AG04450 (cell line): ENCODE results near the gene NUDT13. TPM values are rescaled to one million over a fixed set of nuclear protein-coding genes. Genes with fewer than 3 reads are reported as not detected.

Experiments
- CTCF ChIA-PET: fragments of 300-600, 350-600 bp; formaldehyde crosslinking; extraction: SDS; loops from one replicate; lab custom pipeline; 2022; ENCODE audit warnings: antibody characterized with exemption, inconsistent platforms; lab: Charles Lee
- POLR2A ChIA-PET: fragments of 350-600 bp; formaldehyde crosslinking; extraction: SDS; loops from one replicate; lab custom pipeline; 2021; ENCODE audit warnings: antibody characterized with exemption, inconsistent platforms; lab: Yijun Ruan, JAX
- DNase-seq: peaks from one replicate; pipeline ENCODE4 v3.0.0-alpha.2; 2011; ENCODE audit warnings: low read depth, low spot score
- H3K27ac ChIP-seq: one replicate; pipeline ENCODE4 v1.5.1; 2012; ENCODE audit warnings: low read depth, low read length, control low read depth
- H3K27me3 ChIP-seq: one replicate; pipeline ENCODE4 v1.6.0; 2012; ENCODE audit warnings: low read length; ENCODE audit not compliant: control insufficient read depth, insufficient read depth
- H3K4me3 ChIP-seq: 2 replicates; pipeline ENCODE4 v1.5.1; 2011; ENCODE audit warnings: mild to moderate bottlenecking, low read depth, low read length, control low read depth
- H3K9me3 ChIP-seq: 2 replicates; pipeline ENCODE4 v1.5.1; 2012; ENCODE audit warnings: low read length; ENCODE audit not compliant: control insufficient read depth, insufficient read depth
- polyA plus RNA-seq: library from polyadenylated mRNA; depleted of rRNA; stranded (reverse); fragments of >200 nt; gene quantifications from 2 replicates; pipeline ENCODE4 v1.2.3, GENCODE V29; 2011
- TF ChIP-seq, protein P1 (sequence below): IDR thresholded peaks from 2 replicates; pipeline ENCODE4 v1.5.1; 2011; ENCODE audit warnings: low read depth, low read length, control low read depth, inconsistent platforms

NUDT13 gene
- polyA plus RNA-seq, 1 experiment: 1.4 TPM

DNA sequence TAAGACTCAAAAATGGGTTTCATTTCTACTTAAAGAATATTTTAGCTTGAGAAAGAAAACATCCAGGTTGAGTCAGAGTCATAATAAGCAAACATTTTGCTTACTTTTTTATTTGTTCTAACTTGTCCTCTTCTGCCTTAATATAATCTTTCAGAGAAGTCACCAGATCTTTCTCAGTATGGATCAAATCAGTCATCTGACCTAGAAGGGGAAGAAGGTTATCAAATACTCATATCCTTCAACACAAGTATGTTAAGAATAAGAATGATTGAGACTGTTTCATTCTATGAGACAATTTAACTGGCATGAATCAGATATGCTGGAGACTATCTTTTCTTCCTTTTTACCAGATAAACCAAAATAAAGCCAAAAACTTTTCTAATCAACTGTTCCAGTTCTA lies 36.6 kb upstream of the NUDT13 start:
- Histone ChIP-seq H3K4me3 (no peak overlapping the region), H3K27ac (no peak overlapping the region), H3K27me3 (no peaks in the 10 kb centered on the region), H3K9me3 (no peaks in the 10 kb centered on the region)
- CTCF ChIA-PET: no interaction called here
- no peak for DNase-seq
- POLR2A ChIA-PET: no interaction called here
- TF ChIP-seq, protein P1, sequence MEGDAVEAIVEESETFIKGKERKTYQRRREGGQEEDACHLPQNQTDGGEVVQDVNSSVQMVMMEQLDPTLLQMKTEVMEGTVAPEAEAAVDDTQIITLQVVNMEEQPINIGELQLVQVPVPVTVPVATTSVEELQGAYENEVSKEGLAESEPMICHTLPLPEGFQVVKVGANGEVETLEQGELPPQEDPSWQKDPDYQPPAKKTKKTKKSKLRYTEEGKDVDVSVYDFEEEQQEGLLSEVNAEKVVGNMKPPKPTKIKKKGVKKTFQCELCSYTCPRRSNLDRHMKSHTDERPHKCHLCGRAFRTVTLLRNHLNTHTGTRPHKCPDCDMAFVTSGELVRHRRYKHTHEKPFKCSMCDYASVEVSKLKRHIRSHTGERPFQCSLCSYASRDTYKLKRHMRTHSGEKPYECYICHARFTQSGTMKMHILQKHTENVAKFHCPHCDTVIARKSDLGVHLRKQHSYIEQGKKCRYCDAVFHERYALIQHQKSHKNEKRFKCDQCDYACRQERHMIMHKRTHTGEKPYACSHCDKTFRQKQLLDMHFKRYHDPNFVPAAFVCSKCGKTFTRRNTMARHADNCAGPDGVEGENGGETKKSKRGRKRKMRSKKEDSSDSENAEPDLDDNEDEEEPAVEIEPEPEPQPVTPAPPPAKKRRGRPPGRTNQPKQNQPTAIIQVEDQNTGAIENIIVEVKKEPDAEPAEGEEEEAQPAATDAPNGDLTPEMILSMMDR: no peak

GRCh38 chr10:73075829-73076228 lies 34.4 kb upstream of the NUDT13 start:
- TF ChIP-seq, protein P1: no peak
- Histone ChIP-seq H3K9me3 (no peaks in the 10 kb centered on the region), H3K4me3 (no peak overlapping the region), H3K27ac (no peak overlapping the region), H3K27me3 (no peaks in the 10 kb centered on the region)
- CTCF ChIA-PET: interaction anchor here (1.4 kb wide), 1 partner anchor 21 kb away, joined by 7 read pairs; the partner anchor contains the start of gene P4HA1
- POLR2A ChIA-PET: no interaction called here
- no peak for DNase-seq

GRCh38 chr10:73076360-73077183 lies 33.7 kb upstream of the NUDT13 start:
- no peaks in the 10 kb centered on the region for H3K9me3 ChIP-seq
- peak; percentile 62 for DNase-seq
- POLR2A ChIA-PET: interaction anchor here (1.1 kb wide), 2 partner anchors 13 to 20 kb away, joined by 3 to 18 read pairs; partner anchors contain the start of gene P4HA1
- TF ChIP-seq, protein P1: no peak
- no peaks in the 10 kb centered on the region for H3K27me3 ChIP-seq
- no peak overlapping the region for H3K4me3 ChIP-seq
- CTCF ChIA-PET: interaction anchor here (0.9 to 1.9 kb wide), 3 partner anchors 15 to 20 kb away, joined by 5 to 7 read pairs (median 6); partner anchors contain the start of gene P4HA1
- H3K27ac ChIP-seq: peak overlapping the region; percentile 33

- DNase-seq: no peak
Observed at GRCh38 chr10:73079779-73080541, 30.3 kb upstream of the NUDT13 start.

More at GRCh38 chr10:73079779-73080541, 30.3 kb upstream of the NUDT13 start:
- CTCF ChIA-PET: no interaction called here
- Histone ChIP-seq H3K27ac (no peak overlapping the region), H3K27me3 (no peaks in the 10 kb centered on the region), H3K9me3 (no peaks in the 10 kb centered on the region), H3K4me3 (no peak overlapping the region)
- TF ChIP-seq, protein P1: no peak
- POLR2A ChIA-PET: interaction anchor here (1.3 kb wide), 1 partner anchor 16 kb away, joined by 7 read pairs; the partner anchor contains the start of gene P4HA1
